DOHH2 (cell line): ENCODE results near the gene MARCHF3.
"Not testable (repeated sequence)": the region's sequence is repeated elsewhere in the genome, so short reads cannot be mapped to it uniquely, and the experiment has no call there.

ENCODE experiments used
- H3F3A ChIP-seq: fragments of 200-600 bp; sonication (generic), shearing (Covaris generic); 2 replicates; pipeline ENCODE4 v1.6.0; 2016; ENCODE audit warnings: antibody characterized with exemption, mild to moderate bottlenecking; ENCODE audit not compliant: control insufficient read depth, insufficient read depth
- H3K27ac ChIP-seq: fragments of 200-600 bp; sonication (generic); 2 replicates; pipeline ENCODE4 v1.5.1; 2014; ENCODE audit warnings: low read depth, mild to moderate bottlenecking, low read length, moderate library complexity
- H3K27me3 ChIP-seq: fragments of 200-600 bp; sonication (generic); 2 replicates; pipeline ENCODE4 v1.6.1; 2014; ENCODE audit warnings: mild to moderate bottlenecking, low read length, mixed read lengths; ENCODE audit not compliant: control insufficient read depth
- H3K36me3 ChIP-seq: fragments of 200-600 bp; sonication (generic); 2 replicates; pipeline ENCODE4 v1.6.1; 2014; ENCODE audit warnings: mild to moderate bottlenecking, low read length, moderate library complexity, mixed read lengths; ENCODE audit not compliant: control insufficient read depth
- H3K4me1 ChIP-seq: fragments of 200-600 bp; sonication (generic); 2 replicates; pipeline ENCODE4 v1.6.1; 2014; ENCODE audit warnings: mild to moderate bottlenecking, low read length, mixed read lengths; ENCODE audit not compliant: control insufficient read depth
- H3K4me2 ChIP-seq: fragments of 200-600 bp; sonication (generic); 2 replicates; pipeline ENCODE4 v1.6.0; 2014; ENCODE audit warnings: mild to moderate bottlenecking, low read length, moderate library complexity
- H3K4me3 ChIP-seq: fragments of 200-600 bp; sonication (generic); 2 replicates; pipeline ENCODE4 v1.5.1; 2014; ENCODE audit warnings: mild to moderate bottlenecking, low read length, mixed read lengths
- H3K79me2 ChIP-seq: fragments of 200-600 bp; sonication (generic); 2 replicates; pipeline ENCODE4 v1.6.1; 2014; ENCODE audit warnings: mild to moderate bottlenecking, low read length, mixed read lengths; ENCODE audit not compliant: control insufficient read depth
- H3K9me2 ChIP-seq: fragments of 200-600 bp; sonication (generic); replicated peaks from 2 replicates; pipeline ENCODE4 v1.6.1; 2014; ENCODE audit warnings: mild to moderate bottlenecking, low read length, mixed read lengths; ENCODE audit not compliant: control insufficient read depth
- H3K9me3 ChIP-seq: fragments of 200-600 bp; sonication (generic); 2 replicates; pipeline ENCODE4 v1.6.1; 2014; ENCODE audit warnings: antibody characterized with exemption, low read length, mixed read lengths; ENCODE audit not compliant: control insufficient read depth, insufficient read depth
- H4K20me1 ChIP-seq: fragments of 200-600 bp; sonication (generic); 2 replicates; pipeline ENCODE4 v1.6.0; 2014; ENCODE audit warnings: low read depth, mild to moderate bottlenecking, antibody characterized with exemption, low read length, moderate library complexity; ENCODE audit not compliant: control insufficient read depth, insufficient read depth
- EZH2phosphoT487 ChIP-seq: fragments of 200-600 bp; sonication (generic); IDR thresholded peaks from 2 replicates; pipeline ENCODE4 v1.6.1; 2017; ENCODE audit warnings: borderline replicate concordance, mild to moderate bottlenecking, antibody characterized with exemption, low read length, moderate library complexity, mixed read lengths
- TF ChIP-seq, protein P1 (sequence below): fragments of 200-600 bp; sonication (generic); IDR thresholded peaks from one replicate; pipeline ENCODE4 v1.5.1; 2014; ENCODE audit warnings: antibody characterized with exemption, mild to moderate bottlenecking, low read depth, low read length; ENCODE audit not compliant: poor library complexity, severe bottlenecking

Gene MARCHF3

DNA sequence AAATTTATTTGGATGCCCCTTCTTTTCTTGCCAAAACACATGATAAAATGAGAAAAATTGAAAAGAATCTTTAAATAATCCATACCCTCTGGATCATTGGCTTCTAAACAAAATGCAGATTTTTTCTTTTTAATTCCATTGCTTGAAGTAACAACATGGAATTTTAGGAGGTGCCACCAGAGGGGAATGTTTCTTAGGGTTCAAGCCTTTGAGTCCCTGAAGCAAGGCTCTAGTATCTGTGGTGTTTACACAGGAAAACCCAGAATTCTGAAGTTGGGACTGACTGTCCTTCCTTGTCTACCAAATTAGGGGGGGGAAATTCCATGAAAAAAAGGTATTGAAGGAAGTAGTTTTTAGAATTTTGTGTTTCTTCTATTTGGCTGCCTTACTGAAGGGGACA, 184.0 kb downstream of the MARCHF3 start:
- peaks cover 4% of the 10 kb centered on the region; the same call in 1 of the 2 replicates for H3F3A ChIP-seq
- no peaks in the 10 kb centered on the region for H3K79me2 ChIP-seq
- TF ChIP-seq, protein P1, sequence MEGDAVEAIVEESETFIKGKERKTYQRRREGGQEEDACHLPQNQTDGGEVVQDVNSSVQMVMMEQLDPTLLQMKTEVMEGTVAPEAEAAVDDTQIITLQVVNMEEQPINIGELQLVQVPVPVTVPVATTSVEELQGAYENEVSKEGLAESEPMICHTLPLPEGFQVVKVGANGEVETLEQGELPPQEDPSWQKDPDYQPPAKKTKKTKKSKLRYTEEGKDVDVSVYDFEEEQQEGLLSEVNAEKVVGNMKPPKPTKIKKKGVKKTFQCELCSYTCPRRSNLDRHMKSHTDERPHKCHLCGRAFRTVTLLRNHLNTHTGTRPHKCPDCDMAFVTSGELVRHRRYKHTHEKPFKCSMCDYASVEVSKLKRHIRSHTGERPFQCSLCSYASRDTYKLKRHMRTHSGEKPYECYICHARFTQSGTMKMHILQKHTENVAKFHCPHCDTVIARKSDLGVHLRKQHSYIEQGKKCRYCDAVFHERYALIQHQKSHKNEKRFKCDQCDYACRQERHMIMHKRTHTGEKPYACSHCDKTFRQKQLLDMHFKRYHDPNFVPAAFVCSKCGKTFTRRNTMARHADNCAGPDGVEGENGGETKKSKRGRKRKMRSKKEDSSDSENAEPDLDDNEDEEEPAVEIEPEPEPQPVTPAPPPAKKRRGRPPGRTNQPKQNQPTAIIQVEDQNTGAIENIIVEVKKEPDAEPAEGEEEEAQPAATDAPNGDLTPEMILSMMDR = no peak
- no peak for TF ChIP-seq EZH2phosphoT487
- peaks cover 14% of the 10 kb centered on the region for H3K4me1 ChIP-seq
- no peaks in the 10 kb centered on the region for H3K9me2 ChIP-seq
- no peak overlapping the region for H3K4me3 ChIP-seq
- H3K36me3 ChIP-seq = peaks cover 4% of the 10 kb centered on the region; the same call in 1 of the 2 replicates
- no peaks in the 10 kb centered on the region for H3K9me3 ChIP-seq
- H3K27ac ChIP-seq = no peak overlapping the region
- H4K20me1 ChIP-seq = no peaks in the 10 kb centered on the region
- no peaks in the 10 kb centered on the region for H3K27me3 ChIP-seq
- H3K4me2 ChIP-seq = no peak overlapping the region

DNA sequence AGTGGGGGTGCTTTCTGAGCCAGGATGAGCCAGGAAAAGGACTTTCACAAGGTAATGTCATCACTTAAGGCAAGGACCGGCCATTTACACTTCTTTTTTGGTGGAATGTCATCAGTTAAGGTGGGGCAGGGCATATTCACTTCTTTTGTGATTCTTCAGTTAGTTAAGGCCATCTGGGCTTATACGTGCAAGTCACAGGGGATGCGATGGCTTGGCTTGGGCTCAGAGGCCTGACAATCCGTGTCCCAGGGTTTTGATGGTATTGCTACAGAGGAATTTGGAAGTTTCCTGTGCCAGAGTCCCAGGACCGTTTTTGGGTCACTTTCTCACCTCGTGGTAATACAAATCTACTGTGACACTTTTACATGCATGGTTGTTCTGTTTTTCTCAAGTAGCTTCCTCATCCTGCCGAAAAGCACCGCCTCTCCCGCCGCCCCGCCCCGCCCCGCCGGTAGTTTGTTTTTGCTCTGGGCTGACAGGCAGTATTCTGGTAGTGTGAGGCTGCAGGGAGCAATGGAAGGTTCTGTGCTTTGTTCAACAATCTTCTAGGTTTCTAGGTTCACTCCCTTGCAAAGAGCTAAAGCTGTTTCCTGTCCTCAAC, 184.8 kb downstream of the MARCHF3 start:
- peak overlapping the region; percentile 17 for H3K4me2 ChIP-seq
- not testable (repeated sequence) for H3K4me3 ChIP-seq, H3K9me3 ChIP-seq, H3F3A ChIP-seq, H3K36me3 ChIP-seq, H3K79me2 ChIP-seq, H3K27me3 ChIP-seq, H3K27ac ChIP-seq, H3K9me2 ChIP-seq, H3K4me1 ChIP-seq, H4K20me1 ChIP-seq

DNA sequence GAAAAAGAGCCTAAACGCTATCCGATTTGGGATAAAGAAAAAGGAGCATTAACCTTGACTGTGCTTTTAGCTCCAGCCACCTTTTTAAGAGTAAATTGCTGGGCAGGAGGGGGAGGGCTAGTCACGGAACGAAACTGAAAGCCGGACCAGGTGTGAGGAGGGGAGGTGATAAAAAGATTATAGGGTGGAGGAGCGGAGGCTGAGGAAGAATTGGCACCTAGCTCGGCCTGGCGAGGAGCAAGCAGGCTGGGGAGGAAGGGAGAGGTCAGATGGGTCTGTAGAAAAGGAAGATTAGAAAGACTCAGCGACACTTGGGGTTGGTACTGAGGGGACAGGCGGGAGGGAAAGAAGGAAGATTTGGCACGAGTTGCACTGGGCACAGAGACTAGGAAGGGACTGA, 187.0 kb downstream of the MARCHF3 start:
- H3K27ac ChIP-seq, H3K4me3 ChIP-seq, H3K27me3 ChIP-seq, H3K79me2 ChIP-seq, H4K20me1 ChIP-seq, H3F3A ChIP-seq, H3K36me3 ChIP-seq, H3K4me2 ChIP-seq, H3K9me2 ChIP-seq, H3K9me3 ChIP-seq, H3K4me1 ChIP-seq: not testable (repeated sequence)

DNA sequence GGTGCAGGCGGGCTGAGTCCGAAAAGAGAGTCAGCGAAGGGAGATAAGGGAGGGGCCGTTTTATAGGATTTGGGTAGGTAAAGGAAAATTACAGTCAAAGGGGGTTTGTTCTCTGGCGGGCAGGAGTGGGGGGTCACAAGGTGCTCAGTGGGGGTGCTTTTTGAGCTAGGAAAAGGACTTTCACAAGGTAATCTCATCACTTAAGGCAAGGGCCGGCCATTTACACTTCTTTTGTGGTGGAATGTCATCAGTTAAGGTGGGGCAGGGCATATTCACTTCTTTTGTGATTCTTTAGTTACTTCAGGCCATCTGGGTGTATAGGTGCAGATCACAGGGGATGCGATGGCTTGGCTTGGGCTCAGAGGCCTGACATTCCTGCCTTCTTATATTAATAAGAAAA, 191.0 kb downstream of the MARCHF3 start:
- H3K4me1 ChIP-seq, H3K27ac ChIP-seq, H3K9me2 ChIP-seq, H3K79me2 ChIP-seq, H3K4me3 ChIP-seq, H3K27me3 ChIP-seq, H4K20me1 ChIP-seq, H3K4me2 ChIP-seq, H3K9me3 ChIP-seq: not testable (repeated sequence)
- Histone ChIP-seq H3F3A (peaks cover 11% of the 10 kb centered on the region), H3K36me3 (peaks cover 43% of the 10 kb centered on the region)

DNA sequence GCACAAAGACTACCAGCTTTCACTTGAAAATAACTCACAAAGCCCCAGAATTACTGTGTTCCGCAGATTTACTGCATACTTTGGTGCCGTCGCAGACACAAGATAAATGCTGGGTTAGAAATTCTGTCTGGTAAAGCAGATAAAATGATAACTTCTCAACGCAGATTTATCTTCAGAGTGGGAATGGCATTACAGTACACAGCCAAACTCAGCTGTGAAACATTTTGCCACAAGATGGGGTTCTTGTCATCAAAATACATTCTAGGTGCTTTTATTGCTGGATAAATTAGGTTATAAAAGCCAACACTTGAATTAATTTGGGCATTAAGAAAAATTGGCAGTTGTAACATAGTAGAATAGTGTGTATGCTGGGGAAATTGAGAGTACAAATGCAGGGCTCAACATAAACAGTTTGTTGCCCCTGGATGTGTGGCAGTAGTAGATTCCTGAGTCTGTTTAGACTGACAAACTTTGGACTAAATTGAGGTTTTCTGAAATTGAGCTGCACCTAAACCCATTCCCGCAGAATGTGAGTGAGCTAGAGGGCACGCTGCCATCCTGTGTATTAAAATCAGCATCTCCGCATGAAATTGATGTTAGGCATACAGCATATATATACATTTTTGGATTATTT, 192.3 kb downstream of the MARCHF3 start:
- peaks cover 57% of the 10 kb centered on the region for H3K36me3 ChIP-seq
- no peak overlapping the region for H3K4me3 ChIP-seq
- H3K4me1 ChIP-seq = no peaks in the 10 kb centered on the region
- H3K27ac ChIP-seq = no peak overlapping the region
- no peak overlapping the region for H3K4me2 ChIP-seq
- H4K20me1 ChIP-seq = no peaks in the 10 kb centered on the region
- no peaks in the 10 kb centered on the region for H3K27me3 ChIP-seq
- no peaks in the 10 kb centered on the region for H3K9me3 ChIP-seq
- no peaks in the 10 kb centered on the region for H3K9me2 ChIP-seq
- no peak for TF ChIP-seq EZH2phosphoT487
- TF ChIP-seq, protein P1 = peak; percentile 16
- no peaks in the 10 kb centered on the region for H3K79me2 ChIP-seq
- H3F3A ChIP-seq = peaks cover 15% of the 10 kb centered on the region
